Fibroblast of lung (primary cell): Measurements from ENCODE around the gene COX10. TPM values are rescaled to one million over a fixed set of nuclear protein-coding genes. Genes with fewer than 3 reads are reported as not detected.

Source experiments
- DNase-seq, 2 donors: peaks; one replicate each; pipeline versions ENCODE4 v3.0.0 to v3.0.0-alpha.2; 2010; ENCODE audit warnings: low read depth in 2 of 2
- H2AFZ ChIP-seq: 2 replicates; pipeline ENCODE4 v1.5.1; 2012; ENCODE audit warnings: low read length, control low read depth, inconsistent platforms
- H3K27ac ChIP-seq: 2 replicates; pipeline ENCODE4 v1.5.1; 2011; ENCODE audit warnings: low read length, control low read depth; ENCODE audit not compliant: insufficient read depth
- H3K27me3 ChIP-seq: 2 replicates; pipeline ENCODE4 v1.5.1; 2011; ENCODE audit warnings: mild to moderate bottlenecking, low read length; ENCODE audit not compliant: control insufficient read depth, insufficient read depth
- H3K36me3 ChIP-seq: 2 replicates; pipeline ENCODE4 v1.5.1; 2011; ENCODE audit warnings: low read length; ENCODE audit not compliant: control insufficient read depth, insufficient read depth
- H3K4me1 ChIP-seq: 2 replicates; pipeline ENCODE4 v1.5.1; 2011; ENCODE audit warnings: low read length; ENCODE audit not compliant: control insufficient read depth, insufficient read depth; ENCODE audit errors: extremely low read depth
- H3K4me2 ChIP-seq: 2 replicates; pipeline ENCODE4 v1.5.1; 2011; ENCODE audit warnings: low read length, control low read depth; ENCODE audit not compliant: insufficient read depth; ENCODE audit errors: extremely low read depth
- H3K4me3 ChIP-seq, 4 experiments: fragments of 200-600 bp in 1 of 4; sonication (generic) in 1 of 4; replicated peaks in 1 of 4; 2 replicates each; pipeline ENCODE4 v1.5.1; 2011 to 2016; ENCODE audit warnings: low read length in 4 of 4, low read depth in 3 of 4, mild to moderate bottlenecking in 3 of 4, control low read depth in 2 of 4, inconsistent platforms in 1 of 4, mixed read lengths in 1 of 4; ENCODE audit not compliant: insufficient read depth in 1 of 4; ENCODE audit errors: control extremely low read depth in 1 of 4
- H3K79me2 ChIP-seq: 2 replicates; pipeline ENCODE4 v1.5.1; 2012; ENCODE audit warnings: mild to moderate bottlenecking, low read length, inconsistent platforms; ENCODE audit not compliant: control insufficient read depth, insufficient read depth
- H3K9ac ChIP-seq: 2 replicates; pipeline ENCODE4 v1.5.1; 2011; ENCODE audit warnings: mild to moderate bottlenecking, low read length, control low read depth; ENCODE audit not compliant: insufficient read depth
- H3K9me3 ChIP-seq: 2 replicates; pipeline ENCODE4 v1.5.1; 2012; ENCODE audit warnings: low read depth, low read length; ENCODE audit not compliant: control insufficient read depth, insufficient read depth
- H4K20me1 ChIP-seq: 2 replicates; pipeline ENCODE4 v1.5.1; 2011; ENCODE audit warnings: low read length; ENCODE audit not compliant: control insufficient read depth, insufficient read depth; ENCODE audit errors: extremely low read depth
- CTCF ChIP-seq, 2 donors: IDR thresholded peaks in 1 of 2; conservative IDR thresholded peaks in 1 of 2; 1 replicate in 1 of 2; 2 replicates in 1 of 2; pipeline ENCODE4 v1.5.1; 2011 to 2012; ENCODE audit warnings: low read length in 2 of 2, control low read depth in 1 of 2, inconsistent platforms in 1 of 2, low read depth in 1 of 2, mild to moderate bottlenecking in 1 of 2
- EZH2 ChIP-seq: IDR thresholded peaks from 2 replicates; pipeline ENCODE4 v1.5.1; 2012; ENCODE audit warnings: low read length, control low read depth, mild to moderate bottlenecking; ENCODE audit errors: missing control alignments
- polyA plus RNA-seq, 2 donors: library from polyadenylated mRNA; depleted of rRNA in 1 of 2; stranded (reverse) in 1 of 2; unstranded in 1 of 2; fragments of >200 nt; gene quantifications; 2 replicates each; pipeline ENCODE4 v1.2.1, GENCODE V29; 2011 to 2012; ENCODE audit warnings: missing spikeins in 1 of 2
- total RNA-seq: library from RNA; depleted of rRNA; stranded (reverse); fragments of >200 nt; gene quantifications from 2 replicates; pipeline ENCODE4 v1.2.1, GENCODE V29; 2014

COX10 gene
- total and polyA plus RNA-seq, 2 donors (not counting 1 experiment from before 2014, with no cell fraction given) = 10.6 to 12.5 TPM

GRCh38 chr17:14042411-14042810, 26.9 kb upstream of the COX10 start:
- Histone ChIP-seq H2AFZ (no peak overlapping the region), H3K27ac (no peak overlapping the region)
- DNase-seq = no peak

GRCh38 chr17:14044702-14045101, 24.6 kb upstream of the COX10 start:
- Histone ChIP-seq H3K9me3 (no peaks in the 10 kb centered on the region), H3K27me3 (no peaks in the 10 kb centered on the region), H4K20me1 (no peaks in the 10 kb centered on the region), H3K79me2 (no peaks in the 10 kb centered on the region), H2AFZ (no peak overlapping the region), H3K4me2 (no peak overlapping the region), H3K27ac (no peak overlapping the region), H3K4me1 (no peaks in the 10 kb centered on the region), H3K4me3 (no peak overlapping the region), H3K36me3 (no peaks in the 10 kb centered on the region), H3K9ac (no peak overlapping the region)
- DNase-seq = no peak
- no peak for TF ChIP-seq CTCF (conservative IDR thresholded peaks at IDR 0.05 in 1 of 2, IDR thresholded peaks at IDR 0.05 in 1 of 2; ENCODE audit: low read depth in 1 of 2, low read length in 2 of 2)
- no peak for TF ChIP-seq EZH2

More at GRCh38 chr17:14042411-14042810, 26.9 kb upstream of the COX10 start:
- TF ChIP-seq CTCF (conservative IDR thresholded peaks at IDR 0.05 in 1 of 2, IDR thresholded peaks at IDR 0.05 in 1 of 2; ENCODE audit: low read depth in 1 of 2, low read length in 2 of 2) = no peak
- TF ChIP-seq EZH2 = no peak
- Histone ChIP-seq H3K79me2 (no peaks in the 10 kb centered on the region), H3K4me1 (peaks cover 4% of the 10 kb centered on the region), H3K4me3 (no peak overlapping the region), H4K20me1 (no peaks in the 10 kb centered on the region), H3K36me3 (no peaks in the 10 kb centered on the region), H3K27me3 (no peaks in the 10 kb centered on the region), H3K4me2 (no peak overlapping the region), H3K9ac (no peak overlapping the region), H3K9me3 (no peaks in the 10 kb centered on the region)

GRCh38 chr17:14046978-14047377, 22.3 kb upstream of the COX10 start:
- no peaks in the 10 kb centered on the region for H3K27me3 ChIP-seq
- H3K79me2 ChIP-seq = no peaks in the 10 kb centered on the region
- H3K4me2 ChIP-seq = no peak overlapping the region
- H2AFZ ChIP-seq = no peak overlapping the region
- H3K9ac ChIP-seq = no peak overlapping the region
- H3K27ac ChIP-seq = no peak overlapping the region
- no peaks in the 10 kb centered on the region for H3K9me3 ChIP-seq
- TF ChIP-seq EZH2 (no peak), CTCF (conservative IDR thresholded peaks at IDR 0.05 in 1 of 2, IDR thresholded peaks at IDR 0.05 in 1 of 2; ENCODE audit: low read depth in 1 of 2, low read length in 2 of 2) (no peak)
- no peak overlapping the region for H3K4me3 ChIP-seq
- DNase-seq = no peak
- H4K20me1 ChIP-seq = no peaks in the 10 kb centered on the region
- no peaks in the 10 kb centered on the region for H3K36me3 ChIP-seq
- no peaks in the 10 kb centered on the region for H3K4me1 ChIP-seq
